Right forelimb (tissue), 1 donor: ENCODE data around the gene IGF1.
"Not testable (repeated sequence)": the region's sequence is repeated elsewhere in the genome, so short reads cannot be mapped to it uniquely, and the experiment has no call there.

Experiments used
- DNase-seq: peaks from one replicate; pipeline ENCODE4 v3.0.0-alpha.2; 2018

Gene IGF1

DNA sequence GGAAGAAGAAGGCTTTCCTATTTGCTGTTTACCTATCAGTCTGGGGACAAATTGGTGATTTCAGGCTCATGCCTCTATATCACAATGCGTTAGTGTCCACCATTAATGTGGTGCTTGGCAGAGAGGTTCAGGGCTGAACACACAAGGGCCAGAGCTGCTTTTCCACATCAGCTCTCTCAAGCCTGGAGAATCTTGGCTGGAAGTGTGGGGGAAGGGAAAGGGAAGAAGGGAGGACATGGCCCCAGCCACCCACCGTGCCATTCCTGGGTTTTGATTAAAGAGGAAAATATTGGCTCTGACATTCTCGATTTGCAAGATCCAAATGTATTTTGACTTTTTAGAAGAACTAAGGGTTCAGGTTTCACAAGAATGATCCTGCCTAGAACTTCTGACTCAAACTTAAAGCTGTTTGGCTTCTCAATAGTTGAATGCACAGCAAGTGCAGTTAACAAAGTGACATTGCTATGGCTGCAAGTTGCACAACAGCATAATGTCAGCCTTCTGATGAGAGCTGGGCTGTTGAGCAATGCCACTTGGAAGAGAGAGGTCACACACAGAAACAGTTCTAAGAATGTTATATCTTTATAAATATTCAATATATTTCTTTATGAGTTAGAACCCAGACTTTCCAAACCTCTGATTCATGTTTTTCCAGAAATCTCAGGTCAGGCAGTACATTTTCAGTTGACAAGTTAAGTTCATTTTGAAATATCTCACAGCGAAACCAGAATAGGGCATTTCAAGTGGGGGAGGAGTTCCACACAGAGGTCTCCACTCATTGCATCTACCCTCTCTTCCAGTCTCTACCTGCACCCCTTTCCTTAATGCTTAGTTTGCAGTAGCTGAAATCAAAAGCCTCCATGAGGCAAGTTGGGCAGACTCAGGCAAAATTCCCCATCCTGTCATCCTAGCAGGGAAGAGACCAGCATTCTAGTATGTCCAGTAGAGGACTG lies 25.3 kb downstream of the IGF1 start:
- DNase-seq = no peak

DNA sequence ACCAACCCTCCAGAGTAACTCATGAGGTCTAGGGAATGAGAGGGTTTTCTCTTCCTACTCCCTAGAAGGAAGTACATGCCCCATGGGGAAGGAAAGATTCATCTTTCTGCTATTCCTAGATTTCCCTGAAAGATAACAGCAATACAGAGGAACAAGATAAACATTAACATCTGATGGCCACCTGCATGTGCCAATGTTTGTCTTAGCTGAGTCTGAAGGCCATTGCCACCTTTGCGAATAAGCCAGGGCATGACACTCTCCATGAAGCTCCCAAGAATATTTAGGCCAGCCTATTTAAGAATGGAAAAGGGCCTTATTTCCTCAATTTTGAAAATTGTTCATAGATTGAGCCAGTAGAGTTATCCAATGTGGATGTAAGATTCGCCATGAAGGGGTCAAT lies 26.0 kb downstream of the IGF1 start:
- no peak for DNase-seq

DNA sequence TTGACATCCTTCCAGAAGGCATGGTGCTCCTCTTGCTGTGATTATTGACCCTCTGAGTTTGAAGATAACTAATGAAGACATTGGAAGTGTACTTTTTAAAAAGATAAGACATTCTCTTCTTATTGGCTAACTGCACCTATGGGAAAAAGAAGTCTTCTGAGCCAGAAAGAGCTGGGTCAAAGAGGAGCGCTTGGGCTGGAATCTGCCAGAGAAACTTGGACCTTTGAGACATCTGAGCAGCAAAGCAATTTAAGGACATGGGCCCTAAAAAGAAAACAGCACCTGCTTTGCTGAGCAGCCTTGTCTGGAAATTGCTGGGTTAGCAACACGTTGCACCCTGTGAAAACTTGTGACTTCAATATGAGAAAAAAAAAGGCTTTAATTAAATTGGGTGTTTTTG lies 27.8 kb downstream of the IGF1 start:
- DNase-seq = no peak

DNA sequence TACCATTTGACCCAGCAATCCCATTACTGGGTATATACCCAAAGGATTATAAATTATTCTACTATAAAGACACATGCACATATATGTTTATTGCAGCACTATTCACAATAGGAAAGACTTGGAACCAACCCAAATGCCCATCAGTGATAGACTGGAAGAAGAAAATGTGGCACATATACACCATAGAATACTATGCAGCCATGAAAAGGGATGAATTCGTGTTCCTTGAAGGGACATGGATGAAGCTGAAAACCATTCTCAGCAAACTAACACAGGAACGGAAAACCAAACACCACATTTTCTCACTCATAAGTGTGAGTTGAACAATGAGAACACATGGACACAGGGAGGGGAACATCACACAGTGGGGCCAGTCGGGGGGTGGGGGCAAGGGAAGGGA lies 31.3 kb downstream of the IGF1 start:
- not testable (repeated sequence) for DNase-seq

DNA sequence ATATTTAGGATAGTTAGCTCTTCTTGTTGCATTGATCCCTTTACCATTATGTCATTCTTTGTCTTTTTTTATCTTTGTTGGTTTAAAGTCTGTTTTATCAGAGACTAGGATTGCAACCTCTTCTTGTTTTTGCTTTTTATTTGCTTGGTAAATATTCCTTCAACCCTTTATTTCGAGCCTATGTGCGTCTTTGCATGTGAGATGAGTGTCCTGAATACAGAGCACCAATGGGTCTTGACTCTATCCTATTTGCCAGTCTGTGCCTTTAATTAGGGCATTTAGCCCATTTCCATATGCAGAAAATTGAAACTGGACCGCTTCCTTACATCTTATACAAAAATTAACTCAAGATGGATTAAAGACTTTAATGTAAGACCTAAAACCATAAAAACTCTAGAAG lies 32.9 kb downstream of the IGF1 start:
- not testable (repeated sequence) for DNase-seq

DNA sequence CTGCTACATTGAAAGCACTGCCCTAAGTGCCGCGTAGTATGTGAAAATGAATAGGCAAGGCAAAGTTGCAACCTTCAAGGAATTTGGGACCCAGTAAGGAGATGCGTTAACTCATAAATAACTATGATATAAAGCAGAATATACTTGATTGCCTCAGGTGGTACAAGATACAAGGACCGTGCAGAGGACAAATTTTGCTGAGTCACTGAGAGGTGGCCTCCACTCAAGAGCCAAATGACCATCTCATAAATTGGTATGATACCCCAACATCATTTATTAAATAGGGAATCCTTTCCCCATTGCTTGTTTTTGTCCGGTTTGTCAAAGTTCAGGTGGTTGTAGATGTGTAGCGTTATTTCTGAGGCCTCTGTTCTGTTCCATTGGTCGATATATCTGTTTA lies 35.7 kb downstream of the IGF1 start:
- DNase-seq = no peak

DNA sequence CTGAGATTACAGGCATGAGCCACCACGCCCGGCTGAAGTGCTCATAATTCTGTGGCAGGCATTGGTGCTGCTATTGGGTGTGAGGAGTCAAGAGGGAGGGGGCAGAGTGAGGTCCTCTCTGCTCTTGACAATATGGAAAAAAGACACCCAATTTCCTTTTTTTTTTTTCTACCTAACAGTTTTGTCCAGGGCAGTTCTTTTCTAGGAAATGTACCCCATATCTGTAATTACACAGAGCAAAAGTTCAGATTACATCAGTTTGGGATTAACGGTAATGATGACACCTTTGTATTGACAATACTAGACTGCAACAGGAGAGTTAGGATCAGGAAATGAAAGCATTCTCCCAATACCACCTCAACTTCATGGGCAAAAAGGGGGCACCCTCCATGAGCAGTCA lies 36.3 kb downstream of the IGF1 start:
- no peak for DNase-seq

DNA sequence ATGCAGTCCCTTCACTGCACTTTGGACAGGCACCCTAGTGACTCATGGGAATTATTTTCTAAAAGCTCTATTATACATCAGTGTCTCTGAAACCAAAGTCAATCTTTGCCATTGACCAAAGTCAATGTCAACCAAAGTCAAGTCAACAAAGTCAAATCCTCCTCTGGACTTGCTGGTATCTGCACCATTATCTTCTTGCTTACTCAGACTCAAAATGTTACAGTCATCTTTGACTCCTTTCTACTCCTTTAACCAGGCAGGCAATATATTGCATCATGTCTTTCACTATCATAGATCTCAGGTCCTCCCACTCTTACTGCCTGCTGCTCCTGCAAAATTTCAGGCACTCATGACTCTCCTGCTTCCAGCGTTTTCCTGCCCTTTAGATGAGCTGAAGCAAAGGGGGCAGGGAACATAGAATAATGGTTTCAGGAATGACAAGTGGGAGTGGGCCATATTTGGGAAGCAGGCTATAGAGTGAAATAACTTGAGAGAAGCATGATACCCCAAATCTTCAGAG lies 39.2 kb downstream of the IGF1 start:
- no peak for DNase-seq

DNA sequence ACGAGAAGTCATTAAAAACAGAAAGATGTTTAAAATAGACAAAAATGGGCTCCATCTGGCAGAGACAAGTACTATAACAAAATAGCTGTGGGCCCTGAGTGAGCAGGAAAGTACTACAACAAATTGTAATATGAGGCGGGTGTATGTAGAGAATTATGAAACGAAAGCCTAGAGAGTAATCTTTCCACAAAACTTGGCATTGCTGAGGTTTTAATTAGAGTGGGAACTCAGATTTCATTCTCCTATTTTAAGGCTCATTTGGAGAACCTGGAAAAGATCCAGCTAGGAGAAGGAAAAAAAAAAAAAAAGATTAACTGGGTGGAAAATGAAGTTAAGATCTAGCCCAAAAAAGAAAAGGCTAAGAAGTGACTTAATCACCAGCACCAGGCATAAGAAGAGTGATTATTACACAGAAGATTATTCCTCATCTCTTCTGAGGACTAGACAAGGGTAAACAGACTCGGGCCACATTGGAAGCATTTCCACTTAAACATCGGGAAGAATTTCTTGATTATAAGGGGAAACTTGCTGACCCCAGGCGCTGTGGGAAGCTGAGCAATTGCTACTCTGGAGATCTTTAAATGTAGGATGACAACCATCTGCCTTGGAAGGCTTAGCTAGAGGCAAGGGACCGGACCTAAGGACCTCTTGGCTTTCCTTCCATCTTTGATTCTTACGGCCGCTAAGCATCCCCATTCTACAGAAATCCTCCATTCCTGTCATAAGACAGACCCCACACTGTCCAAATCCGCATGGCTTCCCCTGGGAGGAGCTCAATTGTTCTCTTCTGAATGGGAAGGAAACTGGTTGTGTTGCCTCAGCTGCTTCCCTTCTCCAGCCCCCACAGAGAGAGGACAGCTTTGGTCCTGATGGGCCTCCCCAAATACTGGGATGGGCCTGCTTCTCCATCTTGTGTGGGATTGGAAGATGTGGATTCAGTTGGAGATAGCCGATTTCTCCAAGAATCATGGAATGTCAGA lies 40.6 kb downstream of the IGF1 start:
- DNase-seq = no peak

DNA sequence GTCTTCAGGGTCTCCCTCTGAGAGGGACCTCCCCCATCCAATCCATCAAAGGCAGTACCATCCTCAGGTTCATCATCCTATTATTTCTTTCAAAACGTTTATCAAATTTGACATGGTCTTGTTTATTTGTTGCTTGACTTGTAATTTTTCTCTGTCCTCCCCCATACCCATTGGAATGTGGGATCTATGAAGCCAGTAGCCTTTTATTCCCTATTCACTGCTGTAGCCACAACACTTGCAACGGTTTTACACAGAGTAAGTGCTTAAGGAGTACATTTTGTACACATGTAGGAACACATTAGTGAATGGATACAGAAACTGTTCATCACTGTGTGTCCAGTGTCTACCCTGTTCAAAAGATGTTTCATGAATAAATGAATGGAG lies 41.5 kb downstream of the IGF1 start:
- DNase-seq = no peak

DNA sequence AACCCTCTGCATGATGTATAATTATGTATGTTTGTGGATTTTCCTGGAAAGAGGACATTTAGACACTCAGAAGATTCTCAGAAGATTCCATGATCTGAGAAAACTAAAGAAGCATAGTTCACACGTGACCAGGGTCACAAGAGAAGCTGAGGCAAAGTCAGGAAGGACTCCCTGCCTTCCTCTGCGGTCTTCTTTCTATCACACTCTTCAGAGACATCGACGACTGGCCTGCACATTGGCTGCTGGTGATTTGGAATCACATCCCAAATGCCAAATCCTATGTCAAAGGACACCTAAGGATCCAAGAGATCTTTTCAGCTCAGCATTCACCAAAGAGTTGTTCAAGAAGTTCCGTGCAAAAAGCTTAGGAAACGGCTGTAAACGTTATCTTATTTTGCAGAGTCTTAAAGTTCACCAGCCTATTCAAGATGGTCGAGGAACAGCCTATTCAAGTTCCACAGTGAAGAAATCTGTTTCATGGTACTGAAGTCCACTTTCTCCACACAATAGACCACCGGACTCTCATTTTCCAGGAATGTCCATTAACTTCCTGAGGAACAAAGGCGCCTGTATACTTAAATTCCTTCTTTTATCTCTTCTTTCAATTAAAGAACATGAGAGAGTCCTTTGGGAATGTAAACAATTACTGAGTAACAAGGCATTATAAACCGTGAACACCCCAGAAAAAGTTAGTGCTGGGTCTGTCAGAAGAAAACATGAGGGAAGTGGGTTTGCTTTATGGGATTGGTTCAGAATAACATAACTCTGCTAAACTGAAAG lies 42.1 kb downstream of the IGF1 start:
- no peak for DNase-seq

DNA sequence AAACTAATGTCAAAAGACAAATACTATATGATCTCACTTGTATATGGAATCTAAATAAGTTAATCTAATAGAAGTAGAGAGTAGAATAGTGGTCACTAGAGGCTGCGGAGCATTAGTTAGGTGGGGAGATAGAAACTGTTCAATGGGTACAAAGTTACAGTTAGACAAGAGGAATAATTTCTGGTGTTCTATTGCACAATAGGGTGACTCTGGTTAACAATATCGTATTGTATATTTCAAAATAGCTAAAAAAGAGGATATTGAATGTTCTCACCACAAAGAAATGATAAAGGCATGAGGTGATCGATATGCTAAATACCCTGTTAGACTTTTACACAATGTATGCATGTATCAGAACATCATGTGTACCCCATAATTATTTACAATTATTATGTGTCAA lies 42.9 kb downstream of the IGF1 start:
- no peak for DNase-seq

DNA sequence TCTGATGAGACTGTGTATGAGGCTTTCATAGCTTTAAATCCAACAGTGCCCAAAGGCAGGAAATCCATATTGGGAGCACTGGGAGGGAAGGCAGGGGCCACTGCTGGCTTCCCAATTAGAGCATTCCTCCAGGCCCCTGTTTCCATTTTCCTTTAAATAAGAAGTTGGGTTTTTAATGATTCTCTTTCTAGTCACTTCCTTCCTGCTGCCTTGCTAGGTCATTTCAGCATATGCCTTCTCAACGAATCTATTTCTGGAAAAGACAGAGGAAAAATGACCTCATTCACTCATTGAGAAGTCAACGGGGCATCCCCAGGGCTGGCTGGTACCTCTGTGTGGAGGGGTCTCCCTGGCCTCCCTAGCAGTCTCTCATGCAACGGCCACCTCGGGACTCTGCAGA lies 43.5 kb downstream of the IGF1 start:
- no peak for DNase-seq

DNA sequence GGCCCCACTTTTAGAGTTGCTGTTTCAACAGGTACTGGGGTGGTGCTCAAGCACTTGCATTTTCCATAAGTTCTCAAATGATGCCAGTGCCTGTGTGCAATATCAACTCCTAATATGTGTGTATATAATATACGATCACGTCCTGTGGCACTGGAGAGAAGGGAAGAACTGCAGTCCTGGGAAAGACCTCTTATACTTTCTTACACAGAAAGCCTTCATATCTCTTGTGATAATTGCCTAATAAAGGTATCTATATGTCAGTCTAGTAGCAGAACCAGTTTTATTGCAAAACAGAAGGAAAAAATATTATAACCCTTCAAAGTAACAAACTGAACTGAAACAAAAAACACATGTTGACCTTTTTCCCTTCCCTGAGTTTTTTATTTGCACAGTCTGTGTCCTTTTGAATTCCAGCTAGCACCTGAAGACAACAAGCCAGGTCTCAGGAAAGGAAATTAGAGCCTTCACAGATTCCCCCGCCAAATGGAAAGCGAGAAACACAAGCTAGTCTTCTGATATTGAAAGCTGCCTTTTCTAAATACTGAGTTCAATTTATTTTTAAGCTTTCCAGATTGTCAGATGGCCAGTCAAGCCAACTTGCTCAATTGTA lies 44.4 kb downstream of the IGF1 start:
- no peak for DNase-seq

DNA sequence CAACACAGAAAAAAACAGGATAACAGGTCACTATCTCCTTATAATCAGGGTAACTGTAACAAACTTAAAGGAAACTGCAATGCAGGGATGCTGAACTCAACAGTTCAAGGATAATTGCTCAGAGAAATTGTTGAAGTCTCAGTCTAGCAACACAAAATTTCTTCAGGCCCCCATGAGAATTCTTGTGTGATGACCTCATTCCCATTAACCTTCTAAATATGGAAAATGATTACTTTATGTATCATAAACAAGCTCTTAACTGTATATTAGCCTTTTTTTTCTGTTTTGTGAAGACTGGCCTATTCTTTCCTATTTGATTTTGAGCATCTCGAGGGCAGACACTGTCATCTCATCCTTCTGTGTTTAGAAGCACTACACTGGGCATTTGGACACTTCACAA lies 47.1 kb downstream of the IGF1 start:
- DNase-seq = no peak

DNA sequence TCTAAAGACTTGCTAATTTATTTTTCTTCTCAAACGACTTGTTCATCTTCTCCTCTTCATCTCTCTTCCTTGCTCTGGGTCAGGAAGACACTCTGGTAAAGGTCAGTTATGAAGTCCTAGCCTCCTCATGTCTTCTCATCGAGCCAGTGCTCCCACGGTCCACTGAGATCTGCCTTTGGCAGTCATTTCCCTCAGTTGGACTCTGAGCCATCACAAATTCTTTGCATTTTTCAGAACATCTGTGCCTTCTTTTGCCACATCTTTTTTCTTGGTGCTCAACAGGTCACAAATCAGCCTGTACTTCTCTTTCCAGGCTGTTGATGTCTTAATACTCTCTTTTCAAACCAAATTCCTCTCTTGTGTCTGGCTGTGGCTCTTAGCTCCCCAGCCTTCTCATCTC lies 49.7 kb downstream of the IGF1 start:
- no peak for DNase-seq

DNA sequence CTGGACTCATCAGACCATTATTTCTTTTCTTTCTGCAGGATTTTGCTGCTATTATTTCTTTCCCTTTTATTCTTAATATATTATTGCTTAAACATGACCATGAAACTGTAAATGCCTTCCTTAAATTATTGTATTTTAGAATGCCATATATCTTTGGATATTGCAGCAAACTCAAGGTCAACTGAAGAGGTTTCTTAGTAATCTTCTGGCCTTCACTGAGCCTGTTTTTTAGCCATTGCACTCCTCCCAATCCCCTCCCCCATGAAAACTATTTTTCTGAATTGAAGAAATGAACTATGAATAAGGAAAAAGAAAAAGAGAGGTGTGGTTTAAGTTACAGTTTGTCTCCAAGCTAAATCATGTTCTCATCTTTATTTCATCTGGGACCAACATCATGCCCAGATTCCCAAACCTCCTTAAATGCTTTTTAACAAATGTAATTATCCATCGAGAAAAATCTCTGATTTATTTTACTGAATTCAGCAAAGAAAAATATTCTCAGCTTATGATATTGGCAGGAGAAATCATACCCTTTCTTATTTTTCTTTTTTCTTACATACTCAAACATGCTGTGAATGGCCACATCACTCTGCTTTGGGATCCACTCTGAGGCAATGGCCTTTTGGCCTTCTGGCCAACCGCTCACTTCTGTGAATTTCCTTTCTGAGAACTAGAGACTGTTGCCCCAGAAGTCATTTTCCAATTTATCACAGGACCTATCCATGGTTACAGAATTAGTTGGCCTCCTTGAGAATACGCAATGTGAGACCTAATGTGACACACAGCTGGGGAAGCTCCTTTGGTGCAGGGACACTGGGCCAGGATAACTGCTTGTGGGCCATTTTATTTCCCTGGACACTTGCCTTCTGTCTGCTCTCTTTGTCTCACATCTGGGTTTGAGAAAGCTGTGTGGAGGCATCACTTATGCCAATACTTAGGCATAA lies 50.9 kb downstream of the IGF1 start:
- DNase-seq = no peak

DNA sequence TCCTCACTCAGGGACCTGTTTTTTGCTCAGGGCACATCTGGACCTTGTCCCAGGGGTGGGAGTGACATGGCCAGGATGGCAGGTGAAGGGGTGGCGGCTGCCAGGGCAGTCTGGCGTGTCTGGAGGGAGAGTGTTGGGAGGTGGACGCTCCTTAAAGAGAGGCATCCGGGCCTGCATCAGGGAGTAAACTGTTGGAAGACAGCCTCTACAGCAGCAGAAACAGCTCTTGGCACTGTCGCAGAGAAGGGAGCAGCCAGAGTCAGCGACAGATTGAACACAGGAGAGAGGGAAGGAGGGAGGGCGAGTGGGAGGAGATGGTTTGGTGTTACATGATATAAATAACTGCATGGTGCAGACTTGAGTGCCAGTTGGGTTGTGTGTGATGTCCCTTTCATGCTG lies 52.8 kb downstream of the IGF1 start:
- DNase-seq = no peak

DNA sequence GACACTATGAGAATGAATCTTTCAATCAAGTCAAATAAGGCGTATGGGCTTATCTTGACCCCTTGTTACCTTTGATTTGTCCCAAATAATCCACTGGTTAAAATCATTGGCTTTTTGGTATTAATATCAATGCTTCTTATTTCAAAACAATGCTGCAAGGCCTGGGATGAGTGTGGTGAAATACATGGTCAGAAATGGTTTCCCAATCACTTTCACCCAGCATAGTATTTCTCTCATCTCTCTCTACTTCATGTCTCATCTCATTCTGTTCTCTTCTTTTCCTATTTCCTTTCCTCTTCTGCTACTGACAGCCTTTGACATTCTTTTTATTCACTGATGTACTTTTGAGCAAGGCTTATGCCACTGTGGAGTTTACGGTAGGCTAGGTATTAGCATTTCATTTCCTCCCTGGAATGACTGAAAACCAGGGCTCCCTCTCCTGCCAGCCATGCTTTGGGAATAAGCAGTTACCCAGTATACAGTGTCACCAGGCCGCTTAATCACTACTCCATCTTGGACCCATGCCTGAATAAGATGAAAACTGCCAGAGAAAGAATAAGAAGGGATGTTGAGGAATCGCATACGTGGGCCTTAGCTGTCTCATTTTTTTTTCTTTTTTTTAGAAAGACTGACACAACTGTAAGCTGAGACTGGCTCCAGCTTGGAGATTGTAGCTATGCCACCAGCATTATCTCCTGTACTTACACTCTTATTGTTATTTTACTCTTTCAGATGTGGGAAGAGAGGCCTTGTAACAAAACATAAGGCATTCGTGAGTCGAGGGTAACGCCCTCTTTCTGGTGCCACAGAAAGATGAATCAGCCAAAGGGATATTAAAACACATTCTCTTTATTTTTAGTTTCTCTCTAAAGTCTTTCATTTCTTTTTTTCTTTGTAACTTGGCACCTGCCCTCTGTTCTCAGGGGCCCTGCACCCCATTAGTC lies 53.5 kb downstream of the IGF1 start:
- no peak for DNase-seq
